SHP77 treated with DMSO at 0.1 percent for 48 hours (cell line): ENCODE measurements around the gene VAV3.
"Not testable (repeated sequence)": the region's sequence is repeated elsewhere in the genome, so short reads cannot be mapped to it uniquely, and the experiment has no call there.

ENCODE experiments used
- DNase-seq: peaks from one replicate; lab custom pipeline; 2025; lab: John Stamatoyannopoulos, UW

The VAV3 gene

DNA sequence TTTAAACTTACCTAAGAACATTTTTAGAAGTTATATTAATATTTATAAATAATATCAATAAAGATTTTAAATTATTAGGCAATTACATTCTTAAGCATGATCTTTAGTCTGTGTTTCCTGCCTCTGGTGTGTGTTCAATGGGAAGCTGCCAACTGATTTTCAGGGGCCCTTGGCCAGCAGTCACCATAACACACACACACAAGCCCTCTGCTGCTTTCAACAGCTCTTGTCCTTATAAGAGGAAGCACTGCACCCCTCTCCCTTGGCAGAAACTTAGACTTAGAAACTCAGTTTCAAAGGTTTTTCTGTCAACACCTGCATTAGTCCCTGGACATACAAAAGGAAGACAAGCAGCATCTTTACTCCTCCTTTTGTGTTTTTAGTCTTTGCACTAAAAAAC is 81.4 kb downstream of the VAV3 start:
- DNase-seq = no peak

- no peak for DNase-seq
Observed at GRCh38 chr1:107879927-107880326, 85.1 kb downstream of the VAV3 start.

GRCh38 chr1:107879346-107879745 is 85.6 kb downstream of the VAV3 start:
- no peak for DNase-seq

DNA sequence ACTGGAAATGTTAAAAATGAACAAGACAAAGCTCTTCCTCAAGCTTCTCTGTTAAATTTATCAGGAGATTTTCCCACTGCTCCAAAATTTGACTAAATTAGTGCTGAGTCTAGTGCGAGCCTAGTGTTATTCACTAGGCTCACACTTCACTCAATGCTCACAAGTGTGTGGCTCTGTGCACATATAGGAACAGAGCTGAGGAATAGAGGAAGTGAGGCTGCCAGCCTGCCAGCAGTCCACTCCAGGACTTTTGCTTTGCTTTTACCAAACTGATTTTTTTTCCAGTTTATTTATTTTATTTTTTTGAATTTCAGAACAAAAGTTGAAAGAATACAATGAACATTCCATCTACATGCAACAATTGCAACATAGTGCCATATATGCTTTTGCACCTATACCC is 87.2 kb downstream of the VAV3 start:
- no peak for DNase-seq

- DNase-seq = no peak
Observed at GRCh38 chr1:107877092-107877491, 87.9 kb downstream of the VAV3 start.

DNA sequence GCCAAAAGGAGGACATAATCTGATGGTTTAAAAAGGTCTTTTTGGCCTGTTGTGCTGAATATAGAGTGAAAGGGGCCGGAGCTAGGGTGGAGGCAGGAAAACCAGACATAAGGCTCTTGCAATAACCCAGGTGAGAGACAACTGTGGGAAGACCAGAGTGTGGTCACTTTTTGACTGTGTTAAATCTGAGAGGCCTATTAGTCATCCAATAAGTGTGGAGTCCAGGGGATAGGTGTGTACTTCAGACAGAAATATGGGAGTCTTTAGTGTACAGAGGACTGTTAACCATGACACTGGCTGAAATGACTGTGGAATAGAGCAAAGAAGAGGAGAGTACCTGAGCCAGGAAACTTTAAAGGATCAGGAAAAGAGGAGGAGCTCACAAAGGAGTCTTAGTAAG is 89.3 kb downstream of the VAV3 start:
- DNase-seq = no peak

DNA sequence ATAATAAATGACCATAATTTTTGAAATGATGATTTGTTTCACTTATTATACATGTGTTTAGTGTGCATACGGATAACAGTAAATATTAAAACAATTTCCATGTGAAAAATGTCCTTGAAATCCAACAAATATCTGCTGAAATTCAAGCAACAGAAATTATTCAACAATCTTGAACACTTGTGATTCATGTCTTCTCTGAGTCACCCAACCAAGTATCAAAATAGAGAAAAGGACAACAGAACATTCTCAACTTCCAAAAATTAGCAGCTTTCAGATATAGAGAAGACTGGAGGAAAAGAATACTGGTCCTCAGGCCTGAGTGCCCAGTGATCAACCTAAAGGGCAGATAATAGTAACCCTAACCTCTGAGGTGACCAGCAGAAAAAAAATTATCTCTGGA is 90.8 kb downstream of the VAV3 start:
- no peak for DNase-seq

GRCh38 chr1:107871687-107872395 is 93.1 kb downstream of the VAV3 start:
- DNase-seq = no peak

GRCh38 chr1:107871259-107871658 is 93.7 kb downstream of the VAV3 start:
- no peak for DNase-seq

DNA sequence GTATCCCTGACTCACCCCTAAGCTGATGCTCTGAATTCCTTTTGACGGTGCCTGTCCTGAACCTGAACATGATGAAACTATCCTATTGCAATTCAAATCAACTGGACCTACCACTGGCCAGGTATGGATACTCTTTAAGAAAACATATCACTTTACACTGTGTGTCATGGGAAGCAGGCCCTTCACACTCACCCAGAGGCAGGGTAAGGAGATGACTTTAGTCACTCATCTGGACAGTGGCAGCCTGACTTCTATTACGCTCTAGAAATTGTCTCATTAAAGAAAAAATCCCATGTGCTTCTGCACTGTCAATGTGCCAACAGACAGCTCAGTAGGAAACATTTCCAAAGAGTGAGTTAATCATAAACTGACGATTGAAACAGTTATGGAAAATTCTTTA is 94.3 kb downstream of the VAV3 start:
- no peak for DNase-seq

GRCh38 chr1:107867897-107868296 is 97.1 kb downstream of the VAV3 start:
- DNase-seq = no peak

DNA sequence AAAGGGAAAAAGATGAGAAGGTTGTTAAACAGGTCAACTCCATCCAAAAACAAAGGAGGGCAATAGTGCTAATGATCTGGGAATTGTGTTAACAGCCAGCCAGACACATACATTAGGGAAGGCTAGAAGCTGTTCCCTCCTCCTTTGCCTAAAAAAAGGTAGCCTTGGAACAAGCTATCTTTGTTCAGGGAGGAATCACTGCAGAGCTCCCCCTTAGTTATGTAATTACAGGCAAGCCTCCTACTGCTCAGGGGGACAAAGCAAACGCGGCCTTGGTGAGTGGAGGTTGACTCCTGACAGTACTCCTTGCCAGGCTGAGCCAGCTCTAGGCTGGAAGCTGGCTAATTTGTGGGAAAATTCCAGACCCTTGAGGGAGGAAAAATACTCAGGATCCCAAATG is 97.6 kb downstream of the VAV3 start:
- no peak for DNase-seq

DNA sequence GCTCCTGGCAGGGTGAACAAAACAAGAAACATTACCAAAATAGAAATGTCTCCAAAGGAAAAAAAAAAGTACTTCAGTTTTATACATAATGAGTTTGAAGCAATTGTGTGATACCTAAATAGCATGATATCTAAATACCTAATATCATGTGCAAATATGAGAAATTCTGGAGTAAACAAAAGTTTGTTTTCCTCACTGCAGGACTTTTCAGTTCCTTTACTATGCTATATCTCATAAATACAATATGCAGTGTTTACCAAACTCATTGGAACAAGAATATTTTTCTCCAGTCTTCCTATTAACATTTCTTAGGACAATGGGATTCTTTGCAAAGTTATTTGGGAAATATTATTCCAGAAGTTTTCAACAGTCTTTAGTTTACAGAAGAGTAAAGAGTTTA is 98.1 kb downstream of the VAV3 start:
- no peak for DNase-seq

DNA sequence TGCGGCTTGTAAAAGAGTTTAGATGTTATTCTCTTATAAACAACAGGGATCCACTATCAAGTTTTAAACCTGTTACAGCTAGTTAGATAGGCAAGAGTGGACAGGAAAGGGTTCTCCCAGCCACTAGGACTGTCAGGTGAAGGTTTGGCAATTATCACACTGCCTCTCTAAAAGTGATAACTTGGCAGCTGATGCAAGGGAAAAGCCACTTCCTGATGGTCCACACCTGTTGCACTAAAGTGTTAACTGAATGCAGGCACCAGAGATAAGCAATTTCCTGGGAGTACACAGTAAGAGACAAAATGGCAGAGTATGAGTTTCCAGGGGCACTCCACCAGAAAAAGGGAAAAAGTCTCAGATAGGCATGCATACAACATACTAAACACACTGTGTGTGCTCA is 99.4 kb downstream of the VAV3 start:
- no peak for DNase-seq

GRCh38 chr1:107863342-107863741 is 101.6 kb downstream of the VAV3 start:
- no peak for DNase-seq

DNA sequence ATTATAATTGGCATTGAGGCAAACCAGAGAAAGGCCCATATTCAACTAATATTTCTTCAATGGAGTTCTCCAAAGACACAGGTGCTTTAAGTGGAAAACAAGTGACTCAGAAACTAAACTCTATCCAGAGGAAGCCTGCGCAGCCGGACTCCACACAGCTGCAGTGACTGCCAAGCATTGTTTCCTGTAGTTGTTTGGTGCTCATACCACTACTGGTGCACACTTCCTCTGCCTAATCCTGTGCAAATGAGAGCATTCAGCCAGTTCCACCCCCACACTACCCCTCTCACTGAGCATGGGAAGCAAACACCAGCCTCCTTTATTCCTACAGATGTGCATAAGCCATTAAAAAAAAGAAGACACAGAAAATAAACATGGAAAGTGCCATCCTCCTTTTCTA is 102.9 kb downstream of the VAV3 start:
- DNase-seq = no peak

- DNase-seq = no peak
Observed at GRCh38 chr1:107858323-107858722, 106.7 kb downstream of the VAV3 start.

- DNase-seq = no peak
Observed at GRCh38 chr1:107851418-107851817, 113.6 kb downstream of the VAV3 start.

GRCh38 chr1:107844541-107845194 is 120.3 kb downstream of the VAV3 start:
- DNase-seq = not testable (repeated sequence)

GRCh38 chr1:107843989-107844388 is 121.0 kb downstream of the VAV3 start:
- DNase-seq = no peak

GRCh38 chr1:107842241-107842640 is 122.7 kb downstream of the VAV3 start:
- DNase-seq = no peak

DNA sequence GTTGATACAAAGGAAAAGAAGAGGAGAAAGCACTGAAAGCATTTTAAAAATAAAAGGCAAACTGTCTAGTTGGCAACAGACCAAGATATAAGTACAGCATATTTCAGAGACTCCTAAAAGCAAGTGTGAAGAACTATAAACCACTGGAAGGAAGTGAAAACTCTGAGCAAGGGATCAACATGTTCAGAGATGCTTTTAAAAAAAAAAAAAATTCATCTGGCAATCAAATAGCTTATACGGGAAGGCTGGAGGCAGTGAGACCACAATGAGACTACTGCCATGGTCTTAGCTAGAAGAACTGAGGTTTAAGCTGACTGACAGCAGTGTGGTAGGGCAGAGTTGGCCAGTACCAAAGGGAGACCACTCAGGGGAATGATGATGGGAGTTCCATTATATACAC is 124.3 kb downstream of the VAV3 start:
- no peak for DNase-seq

DNA sequence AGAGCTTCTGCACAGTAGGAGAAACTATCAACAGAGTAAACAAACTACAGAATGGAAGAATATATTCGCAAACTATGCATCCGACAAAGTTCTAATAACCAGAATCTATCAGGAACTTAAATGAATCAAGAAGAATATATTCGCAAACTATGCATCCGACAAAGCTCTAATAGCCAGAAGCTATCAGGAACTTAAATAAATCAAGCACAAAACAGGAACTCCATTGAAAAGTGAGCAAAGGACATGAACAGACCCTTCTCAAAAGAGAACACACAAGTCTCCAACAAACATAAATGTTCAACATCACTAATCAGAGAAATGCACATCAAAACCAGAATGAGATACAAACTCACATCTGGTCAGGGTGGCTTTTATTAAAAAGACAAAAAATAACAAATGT is 126.9 kb downstream of the VAV3 start:
- no peak for DNase-seq

DNA sequence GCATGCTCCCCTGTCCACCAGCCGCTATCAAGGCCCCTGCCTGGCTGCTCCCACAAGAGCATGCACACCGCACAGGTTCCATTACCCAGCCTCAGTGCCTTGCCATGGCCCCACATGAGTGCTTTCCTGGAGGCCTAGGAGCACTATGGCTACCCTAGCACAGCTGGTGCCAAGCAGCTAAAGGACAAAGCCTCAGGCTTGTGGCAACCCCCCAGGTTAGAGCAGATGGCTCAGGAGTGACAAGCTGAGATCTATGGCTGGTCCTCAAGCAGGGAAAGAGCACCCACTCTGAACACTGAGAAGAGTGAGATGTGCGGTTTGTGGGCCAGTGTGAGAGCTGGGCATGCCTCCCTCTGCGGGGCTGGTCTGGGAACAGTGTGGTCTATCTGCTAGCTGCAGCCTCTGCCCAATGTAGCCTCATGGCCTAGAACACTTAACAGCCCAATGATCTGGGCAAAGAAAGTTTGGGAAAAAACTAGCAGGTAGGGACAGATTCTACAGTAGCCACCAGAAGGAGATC is 129.8 kb downstream of the VAV3 start:
- no peak for DNase-seq
